ENCODE data around the gene CDKN1C. TPM values are rescaled to one million over a fixed set of nuclear protein-coding genes. Genes with fewer than 3 reads are reported as not detected.

The CDKN1C gene
- total and polyA plus RNA-seq, 2 experiments from 2014 or later, result 64.6 to 108 TPM

DNA sequence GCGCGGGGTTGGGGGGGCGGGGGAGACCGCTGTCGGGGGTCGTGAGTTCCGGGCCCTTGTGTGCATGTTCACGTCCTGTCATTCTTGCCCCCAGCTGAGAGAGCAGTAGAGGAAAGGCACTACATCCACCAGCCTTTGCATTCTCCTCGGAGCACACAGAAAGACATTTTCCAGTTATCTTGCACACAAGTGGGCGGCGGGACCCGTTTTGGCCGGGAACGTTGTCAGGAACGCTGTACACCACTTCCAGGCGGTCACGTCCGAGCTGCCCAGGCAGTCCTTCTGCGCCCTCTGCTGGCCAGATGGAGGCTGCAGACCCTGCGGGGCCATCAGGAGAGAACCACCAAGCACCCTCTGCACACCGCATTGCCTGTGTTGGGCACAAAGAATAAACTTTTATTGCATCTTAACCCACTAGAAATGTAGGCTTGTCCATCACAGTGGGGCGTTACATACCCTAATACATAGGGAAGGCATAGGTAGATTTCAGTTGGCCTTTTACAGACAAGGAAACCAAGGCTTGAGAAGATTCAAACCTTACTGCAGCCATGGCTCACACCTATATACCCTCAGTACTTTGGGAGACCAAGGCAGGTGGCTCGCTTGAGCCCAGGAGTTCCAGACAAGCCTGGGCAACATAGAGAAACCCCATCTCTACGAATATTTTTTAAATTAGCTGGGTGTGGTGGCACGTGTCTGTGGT, 2.8 kb upstream of the CDKN1C start:
- peaks cover 10% of the 10 kb centered on the region for H3K4me1 ChIP-seq (ENCODE audit: low read depth)
- H3K27me3 ChIP-seq, result no peaks in the 10 kb centered on the region
- no peak overlapping the region for H3K4me3 ChIP-seq
- DNase-seq (ENCODE audit: low read depth in 1 of 2, low spot score in 1 of 2), result peak; percentile 94 to 95
- TF ChIP-seq CTCF (IDR thresholded peaks at IDR 0.05; ENCODE audit: low read depth, low read length), result peak; percentile 97
- H3K9me3 ChIP-seq (ENCODE audit: low read depth), result no peaks in the 10 kb centered on the region
- no peak overlapping the region for H3K27ac ChIP-seq
- H3K36me3 ChIP-seq, result no peaks in the 10 kb centered on the region

GRCh38 chr11:2887515-2888195, 2.1 kb upstream of the CDKN1C start:
- Histone ChIP-seq H3K36me3 (no peaks in the 10 kb centered on the region), H3K27me3 (no peaks in the 10 kb centered on the region), H3K9me3 (ENCODE audit: low read depth) (no peaks in the 10 kb centered on the region), H3K4me3 (no peak overlapping the region), H3K27ac (no peak overlapping the region), H3K4me1 (ENCODE audit: low read depth) (peaks cover 15% of the 10 kb centered on the region)
- TF ChIP-seq CTCF (IDR thresholded peaks at IDR 0.05; ENCODE audit: low read depth, low read length), result no peak
- no peak for DNase-seq (ENCODE audit: low read depth in 1 of 2, low spot score in 1 of 2)

DNA sequence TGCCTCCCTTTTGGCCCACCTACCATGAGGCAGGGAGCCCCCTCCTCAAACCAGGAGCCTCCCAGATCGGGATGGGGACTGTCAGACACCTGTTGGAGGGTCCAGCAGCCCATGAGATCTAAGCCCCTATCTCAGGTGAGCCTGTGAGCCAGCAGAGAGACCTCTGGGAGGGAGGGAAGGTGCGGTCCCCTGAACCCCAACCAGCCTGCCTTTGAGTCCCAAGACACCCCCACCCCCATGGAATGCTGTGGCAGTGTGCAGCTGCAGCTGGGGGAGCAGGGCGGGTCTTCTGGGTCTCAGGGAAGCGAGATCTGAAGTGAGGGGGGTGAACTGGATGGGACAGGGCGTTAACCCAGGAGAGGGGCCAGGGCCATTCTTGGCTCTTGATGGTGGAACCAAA, 1.4 kb upstream of the CDKN1C start:
- H3K27ac ChIP-seq, result no peak overlapping the region
- no peaks in the 10 kb centered on the region for H3K27me3 ChIP-seq
- H3K4me1 ChIP-seq (ENCODE audit: low read depth), result peaks cover 14% of the 10 kb centered on the region
- H3K4me3 ChIP-seq, result no peak overlapping the region
- DNase-seq (ENCODE audit: low read depth in 1 of 2, low spot score in 1 of 2), result no peak
- H3K9me3 ChIP-seq (ENCODE audit: low read depth), result no peaks in the 10 kb centered on the region
- TF ChIP-seq CTCF (IDR thresholded peaks at IDR 0.05; ENCODE audit: low read depth, low read length), result no peak
- no peaks in the 10 kb centered on the region for H3K36me3 ChIP-seq

GRCh38 chr11:2886191-2886894, 768 bp upstream of the CDKN1C start:
- Histone ChIP-seq H3K27ac (peak overlapping the region; percentile 19), H3K36me3 (no peaks in the 10 kb centered on the region), H3K27me3 (no peaks in the 10 kb centered on the region), H3K4me1 (ENCODE audit: low read depth) (peaks cover 12% of the 10 kb centered on the region), H3K4me3 (peak overlapping the region; percentile 13), H3K9me3 (ENCODE audit: low read depth) (no peaks in the 10 kb centered on the region)
- TF ChIP-seq CTCF (IDR thresholded peaks at IDR 0.05; ENCODE audit: low read depth, low read length), result peak; percentile 24
- peak; percentile 57 to 85 for DNase-seq (ENCODE audit: low read depth in 1 of 2, low spot score in 1 of 2)

DNA sequence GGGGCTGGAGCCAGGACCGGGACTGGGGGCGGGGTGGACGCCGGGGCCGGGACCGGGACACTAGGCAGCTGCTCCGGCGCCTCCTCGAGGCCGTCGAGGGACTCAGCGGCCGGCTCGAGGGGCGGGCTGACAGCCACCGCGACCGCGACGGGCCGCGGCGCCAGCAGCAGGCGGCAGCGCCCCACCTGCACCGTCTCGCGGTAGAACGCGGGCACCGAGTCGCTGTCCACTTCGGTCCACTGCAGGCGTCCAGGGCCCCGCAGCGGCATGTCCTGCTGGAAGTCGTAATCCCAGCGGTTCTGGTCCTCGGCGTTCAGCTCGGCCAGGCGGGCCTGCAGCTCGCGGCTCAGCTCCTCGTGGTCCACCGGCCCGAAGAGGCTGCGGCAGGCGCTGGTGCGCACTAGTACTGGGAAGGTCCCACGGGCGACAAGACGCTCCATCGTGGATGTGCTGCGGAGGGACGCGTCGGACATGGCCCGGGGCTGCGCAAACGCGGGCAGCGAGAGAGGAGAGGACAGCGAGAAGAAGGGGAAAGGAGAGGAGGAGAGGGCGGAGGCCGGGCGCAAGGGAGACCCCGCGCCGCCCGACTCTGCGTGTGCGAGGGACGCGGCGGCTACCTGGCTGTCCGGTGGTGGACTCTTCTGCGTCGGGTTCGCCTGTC, 428 bp downstream of the CDKN1C start:
- H3K9me3 ChIP-seq (ENCODE audit: low read depth), result no peaks in the 10 kb centered on the region
- H3K4me1 ChIP-seq (ENCODE audit: low read depth), result peaks cover 12% of the 10 kb centered on the region
- peak overlapping the region; percentile 99 for H3K4me3 ChIP-seq
- no peaks in the 10 kb centered on the region for H3K36me3 ChIP-seq
- H3K27ac ChIP-seq, result peak overlapping the region; percentile 57
- peak; percentile 30 for TF ChIP-seq CTCF (IDR thresholded peaks at IDR 0.05; ENCODE audit: low read depth, low read length)
- DNase-seq (ENCODE audit: low read depth in 1 of 2, low spot score in 1 of 2), result peak; percentile 66 to 79
- H3K27me3 ChIP-seq, result no peaks in the 10 kb centered on the region

Data from cardiac muscle cell (in vitro differentiated cells and primary cell).